Measurements from ENCODE around the gene MAN1B1. TPM values are rescaled to one million over a fixed set of nuclear protein-coding genes. Genes with fewer than 3 reads are reported as not detected.
A peak's percentile ranks its signal among the peaks of the same experiment; 100 is the strongest.

Gene MAN1B1
- total RNA-seq, 3 donors from 2014 or later (not counting 1 experiment from before 2014, with no cell fraction given), result 75.1 to 99.4 (median 80.4) TPM

- peak in 1 of 2 donors; percentile 59 for DNase-seq
- peak overlapping the region; percentile 44 for H3K4me3 ChIP-seq (ENCODE audit: low read length)
- H3K36me3 ChIP-seq (ENCODE audit: control insufficient read depth, insufficient read depth, low read length), result peaks cover 2% of the 10 kb centered on the region
- H3K27ac Mint-ChIP-seq, result no peak overlapping the region
- no peaks in the 10 kb centered on the region for H3K27me3 Mint-ChIP-seq (ENCODE audit: low read depth in 2 of 2)
- no peaks in the 10 kb centered on the region for H3K9me3 Mint-ChIP-seq
- H3K4me1 Mint-ChIP-seq, result peaks cover 0 to 9% of the 10 kb centered on the region in 2 donors
- no peaks in the 10 kb centered on the region for H3K27me3 ChIP-seq (ENCODE audit: control insufficient read depth, insufficient read depth, low read length)
- H3K36me3 Mint-ChIP-seq, result no peaks in the 10 kb centered on the region
- H3K9me3 ChIP-seq (ENCODE audit: control insufficient read depth, insufficient read depth, low read length), result no peaks in the 10 kb centered on the region
- intact Hi-C loops (cut with micrococcal nuclease), result no loop called here
- WGBS (ENCODE audit: insufficient coverage), result 22% methylated on average over 76 of the region's 76 CpGs
- TF ChIP-seq CTCF (IDR thresholded peaks at IDR 0.05), result no peak
- no peak overlapping the region for H3K27ac ChIP-seq (ENCODE audit: low read length)
- H3K4me3 Mint-ChIP-seq, result peak overlapping the region; percentile 77
- peak; percentile 40 to 52 (median 43) for ATAC-seq
- H3K4me1 ChIP-seq (ENCODE audit: control insufficient read depth, insufficient read depth, low read length), result peaks cover 19% of the 10 kb centered on the region
Observed at GRCh38 chr9:137077758-137078693, 8.8 kb upstream of the MAN1B1 start.

- H3K27ac Mint-ChIP-seq, result no peak overlapping the region
- peaks cover 19% of the 10 kb centered on the region for H3K4me1 ChIP-seq (ENCODE audit: control insufficient read depth, insufficient read depth, low read length)
- no peaks in the 10 kb centered on the region for H3K36me3 Mint-ChIP-seq
- H3K4me1 Mint-ChIP-seq, result peaks cover 0 to 1% of the 10 kb centered on the region in 2 donors
- WGBS (ENCODE audit: insufficient coverage), result 92% methylated on average over 51 of the region's 51 CpGs
- ATAC-seq (no peak), DNase-seq (no peak)
- no peaks in the 10 kb centered on the region for H3K27me3 Mint-ChIP-seq (ENCODE audit: low read depth in 2 of 2)
- TF ChIP-seq CTCF (IDR thresholded peaks at IDR 0.05), result no peak
- no peaks in the 10 kb centered on the region for H3K27me3 ChIP-seq (ENCODE audit: control insufficient read depth, insufficient read depth, low read length)
- H3K4me3 ChIP-seq (ENCODE audit: low read length), result no peak overlapping the region
- H3K27ac ChIP-seq (ENCODE audit: low read length), result no peak overlapping the region
- peak overlapping the region; percentile 77 for H3K4me3 Mint-ChIP-seq
- H3K36me3 ChIP-seq (ENCODE audit: control insufficient read depth, insufficient read depth, low read length), result peaks cover 2% of the 10 kb centered on the region
- H3K9me3 ChIP-seq (ENCODE audit: control insufficient read depth, insufficient read depth, low read length), result no peaks in the 10 kb centered on the region
- intact Hi-C loops (cut with micrococcal nuclease), result no loop called here
- no peaks in the 10 kb centered on the region for H3K9me3 Mint-ChIP-seq
Observed at GRCh38 chr9:137078701-137079400, 7.9 kb upstream of the MAN1B1 start.

GRCh38 chr9:137079401-137079787 is 7.4 kb upstream of the MAN1B1 start:
- intact Hi-C loops (cut with micrococcal nuclease), result no loop called here
- TF ChIP-seq CTCF (IDR thresholded peaks at IDR 0.05), result no peak
- DNase-seq (no peak), ATAC-seq (no peak)
- Mint-ChIP-seq H3K36me3 (no peaks in the 10 kb centered on the region), H3K4me3 (peak overlapping the region; percentile 47), H3K27me3 (ENCODE audit: low read depth in 2 of 2) (no peaks in the 10 kb centered on the region), H3K9me3 (no peaks in the 10 kb centered on the region), H3K27ac (no peak overlapping the region), H3K4me1 (no peaks in the 10 kb centered on the region)
- no peak overlapping the region for H3K4me3 ChIP-seq (ENCODE audit: low read length)
- H3K36me3 ChIP-seq (ENCODE audit: control insufficient read depth, insufficient read depth, low read length), result peaks cover 2% of the 10 kb centered on the region
- peaks cover 19% of the 10 kb centered on the region for H3K4me1 ChIP-seq (ENCODE audit: control insufficient read depth, insufficient read depth, low read length)
- H3K27ac ChIP-seq (ENCODE audit: low read length), result no peak overlapping the region
- H3K9me3 ChIP-seq (ENCODE audit: control insufficient read depth, insufficient read depth, low read length), result no peaks in the 10 kb centered on the region
- no peaks in the 10 kb centered on the region for H3K27me3 ChIP-seq (ENCODE audit: control insufficient read depth, insufficient read depth, low read length)
- WGBS (ENCODE audit: insufficient coverage), result 95% methylated on average over 13 of the region's 13 CpGs

All from natural killer cell (primary cell).